HepG2 (cell line): ENCODE results near the gene LARP7.

Source experiments
- CTCF ChIP-seq: sonication (generic); formaldehyde crosslinking; IDR thresholded peaks from 2 replicates; pipeline ENCODE4 v1.5.0; 2020; ENCODE audit warnings: mild to moderate bottlenecking, missing genetic modification reagents, moderate library complexity
- NFYB ChIP-seq: sonication (generic); formaldehyde crosslinking; IDR thresholded peaks from 2 replicates; pipeline ENCODE4 v1.4.0; 2020; ENCODE audit warnings: missing genetic modification reagents
- SIN3A ChIP-seq: IDR thresholded peaks from 2 replicates; pipeline ENCODE4 v1.6.1; 2011; ENCODE audit warnings: low read depth, mild to moderate bottlenecking, control low read depth, low read length, borderline replicate concordance
- ZFP37 ChIP-seq: sonication (generic); formaldehyde crosslinking; IDR thresholded peaks from 2 replicates; pipeline ENCODE4 v1.4.0; 2020; ENCODE audit warnings: missing genetic modification reagents, borderline replicate concordance
- ZFP41 ChIP-seq: sonication (generic); formaldehyde crosslinking; IDR thresholded peaks from 2 replicates; pipeline ENCODE4 v1.4.0; 2020; ENCODE audit warnings: mild to moderate bottlenecking, missing genetic modification reagents, borderline replicate concordance
- ZNF121 ChIP-seq: sonication (generic); formaldehyde crosslinking; IDR thresholded peaks from 2 replicates; pipeline ENCODE4 v1.5.0; 2020; ENCODE audit warnings: mild to moderate bottlenecking, missing genetic modification reagents
- TF ChIP-seq, protein P1 (sequence below): IDR thresholded peaks from 2 replicates; pipeline ENCODE4 v1.6.1; 2012; ENCODE audit warnings: low read depth, low read length, improper control_type of control experiment
- TF ChIP-seq, protein P2 (sequence below): sonication (generic); formaldehyde crosslinking; IDR thresholded peaks from 2 replicates; pipeline ENCODE4 v1.5.1; 2020; ENCODE audit warnings: mild to moderate bottlenecking, missing genetic modification reagents

DNA sequence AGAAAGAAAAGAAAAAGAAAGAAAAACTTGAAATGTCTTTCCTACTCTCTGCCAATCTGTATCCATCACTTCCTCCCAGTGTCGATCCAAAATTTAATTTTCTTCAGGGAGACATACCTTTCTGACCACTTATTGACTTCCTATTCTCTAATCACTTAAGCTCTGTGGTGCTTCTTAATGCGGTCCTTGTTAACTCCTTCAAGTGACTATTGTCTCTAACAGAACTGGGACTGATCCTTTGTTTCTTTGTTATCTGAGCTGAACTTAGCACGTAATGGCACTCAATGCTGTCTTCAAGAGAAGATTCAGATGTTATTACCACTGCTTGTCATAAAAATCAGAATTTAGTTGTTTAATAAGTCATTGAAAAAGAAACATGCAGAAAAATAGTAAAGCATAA, 31.2 kb downstream of the LARP7 start:
- TF ChIP-seq, protein P1, sequence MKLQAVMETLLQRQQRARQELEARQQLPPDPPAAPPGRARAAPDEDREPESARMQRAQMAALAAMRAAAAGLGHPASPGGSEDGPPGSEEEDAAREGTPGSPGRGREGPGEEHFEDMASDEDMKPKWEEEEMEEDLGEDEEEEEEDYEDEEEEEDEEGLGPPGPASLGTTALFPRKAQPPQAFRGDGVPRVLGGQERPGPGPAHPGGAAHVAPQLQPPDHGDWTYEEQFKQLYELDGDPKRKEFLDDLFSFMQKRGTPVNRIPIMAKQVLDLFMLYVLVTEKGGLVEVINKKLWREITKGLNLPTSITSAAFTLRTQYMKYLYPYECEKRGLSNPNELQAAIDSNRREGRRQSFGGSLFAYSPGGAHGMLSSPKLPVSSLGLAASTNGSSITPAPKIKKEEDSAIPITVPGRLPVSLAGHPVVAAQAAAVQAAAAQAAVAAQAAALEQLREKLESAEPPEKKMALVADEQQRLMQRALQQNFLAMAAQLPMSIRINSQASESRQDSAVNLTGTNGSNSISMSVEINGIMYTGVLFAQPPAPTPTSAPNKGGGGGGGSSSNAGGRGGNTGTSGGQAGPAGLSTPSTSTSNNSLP, result no peak
- TF ChIP-seq ZFP37 (CRISPR knock-in tag) (no peak), CTCF (CRISPR knock-in tag) (no peak), ZFP41 (CRISPR knock-in tag) (no peak), NFYB (CRISPR knock-in tag) (no peak), ZNF121 (CRISPR knock-in tag) (no peak), SIN3A (no peak)
- TF ChIP-seq, protein P2, sequence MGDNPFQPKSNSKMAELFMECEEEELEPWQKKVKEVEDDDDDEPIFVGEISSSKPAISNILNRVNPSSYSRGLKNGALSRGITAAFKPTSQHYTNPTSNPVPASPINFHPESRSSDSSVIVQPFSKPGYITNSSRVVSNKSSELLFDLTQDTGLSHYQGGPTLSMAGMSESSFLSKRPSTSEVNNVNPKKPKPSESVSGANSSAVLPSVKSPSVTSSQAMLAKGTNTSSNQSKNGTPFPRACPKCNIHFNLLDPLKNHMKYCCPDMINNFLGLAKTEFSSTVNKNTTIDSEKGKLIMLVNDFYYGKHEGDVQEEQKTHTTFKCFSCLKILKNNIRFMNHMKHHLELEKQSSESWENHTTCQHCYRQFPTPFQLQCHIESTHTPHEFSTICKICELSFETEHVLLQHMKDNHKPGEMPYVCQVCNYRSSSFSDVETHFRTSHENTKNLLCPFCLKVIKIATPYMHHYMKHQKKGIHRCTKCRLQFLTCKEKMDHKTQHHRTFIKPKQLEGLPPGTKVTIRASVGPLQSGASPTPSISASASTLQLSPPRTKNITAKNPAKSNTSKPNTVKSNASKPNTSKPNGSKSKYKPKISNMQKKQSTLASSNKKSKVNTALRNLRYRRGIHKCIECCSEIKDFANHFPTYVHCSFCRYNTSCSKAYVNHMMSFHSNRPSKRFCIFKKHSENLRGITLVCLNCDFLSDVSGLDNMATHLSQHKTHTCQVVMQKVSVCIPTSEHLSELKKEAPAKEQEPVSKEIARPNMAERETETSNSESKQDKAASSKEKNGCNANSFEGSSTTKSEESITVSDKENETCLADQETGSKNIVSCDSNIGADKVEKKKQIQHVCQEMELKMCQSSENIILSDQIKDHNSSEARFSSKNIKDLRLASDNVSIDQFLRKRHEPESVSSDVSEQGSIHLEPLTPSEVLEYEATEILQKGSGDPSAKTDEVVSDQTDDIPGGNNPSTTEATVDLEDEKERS (CRISPR knock-in tag), result no peak
